HG03457 (cell line): ENCODE results near the gene CA14.
"Not testable (repeated sequence)": the region's sequence is repeated elsewhere in the genome, so short reads cannot be mapped to it uniquely, and the experiment has no call there.

ENCODE experiments used
- ATAC-seq: cut with Tn5 transposase; IDR thresholded peaks from one replicate; pipeline ENCODE4 v1.9.1; 2021; ENCODE audit warnings: moderate number of reproducible peaks; ENCODE audit not compliant: unreplicated experiment

Gene CA14

DNA sequence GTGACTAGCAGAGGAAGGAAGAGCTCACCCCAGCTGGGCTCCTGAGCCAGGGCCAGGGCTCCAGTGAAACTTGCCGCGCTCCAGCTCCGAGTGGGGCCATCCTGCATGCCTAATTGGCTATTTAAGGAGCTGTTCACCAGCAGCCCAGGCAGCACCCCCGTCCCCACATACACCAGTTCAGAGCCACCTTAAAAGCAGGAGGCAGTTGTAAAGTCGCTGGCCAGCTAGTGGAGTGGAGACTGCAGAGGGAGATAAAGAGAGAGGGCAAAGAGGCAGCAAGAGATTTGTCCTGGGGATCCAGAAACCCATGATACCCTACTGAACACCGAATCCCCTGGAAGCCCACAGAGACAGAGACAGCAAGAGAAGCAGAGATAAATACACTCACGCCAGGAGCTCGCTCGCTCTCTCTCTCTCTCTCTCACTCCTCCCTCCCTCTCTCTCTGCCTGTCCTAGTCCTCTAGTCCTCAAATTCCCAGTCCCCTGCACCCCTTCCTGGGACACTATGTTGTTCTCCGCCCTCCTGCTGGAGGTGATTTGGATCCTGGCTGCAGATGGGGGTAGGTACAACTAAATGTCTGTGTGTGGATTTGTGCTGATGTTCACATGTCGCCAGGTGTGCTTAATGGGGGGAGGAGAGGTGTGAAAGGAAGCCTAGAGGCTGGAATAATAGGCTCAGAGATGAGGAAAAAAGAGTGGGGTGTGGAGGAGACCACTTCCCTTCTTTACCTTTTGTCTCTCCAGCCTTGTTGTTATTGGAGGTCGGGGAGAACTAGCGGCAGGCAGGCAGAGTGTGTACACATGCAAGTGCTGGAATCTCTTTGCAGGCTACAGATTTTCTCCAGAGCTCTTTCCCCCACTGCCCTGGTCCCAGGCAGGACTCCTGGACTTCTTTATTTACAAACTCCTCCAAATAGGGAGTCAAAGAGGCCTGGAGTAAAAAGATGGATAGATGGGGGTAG, at the start of gene CA14:
TSS of gene CA14 (plus strand) at position 151 of the 962 bp plus-strand sequence. CDS start at position 506, 355 bp downstream.
- no peak for ATAC-seq

DNA sequence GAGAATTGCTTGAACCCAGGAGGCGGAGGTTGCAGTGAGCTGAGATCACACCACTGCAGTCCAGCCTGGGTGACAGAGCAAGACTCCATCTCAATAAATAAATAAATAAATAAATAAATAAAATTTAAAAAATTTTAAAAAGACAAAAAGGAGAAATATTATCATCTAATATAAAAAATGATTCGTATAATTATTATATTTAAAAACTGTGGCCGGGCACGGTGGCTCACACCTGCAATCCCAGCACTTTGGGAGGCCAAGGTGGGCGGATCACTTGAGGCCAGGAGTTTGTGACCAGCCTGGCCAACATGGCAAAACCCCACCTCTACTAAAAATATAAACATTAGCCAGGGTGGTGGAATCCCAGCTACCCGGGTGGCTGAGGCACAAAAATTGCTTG, 49.1 kb upstream of the CA14 start:
- ATAC-seq = not testable (repeated sequence)

DNA sequence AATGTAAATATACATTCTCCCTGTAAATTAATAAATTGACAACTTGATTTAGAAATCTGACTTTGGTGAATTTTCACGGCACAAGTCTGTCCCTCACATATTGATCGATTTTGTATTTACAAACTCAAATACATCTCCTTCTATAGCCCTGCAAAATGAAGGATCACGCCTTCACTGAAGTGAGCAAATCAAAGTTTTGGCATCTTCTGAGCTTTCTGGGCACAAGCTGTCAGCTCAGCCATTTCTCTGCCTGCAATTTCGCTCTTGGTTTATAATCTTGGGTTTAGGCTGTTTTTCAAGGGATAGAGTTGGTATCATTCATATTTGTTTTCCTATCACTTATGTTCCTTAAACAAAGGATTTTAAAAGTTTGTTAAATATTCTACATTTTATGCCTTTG, 47.5 kb upstream of the CA14 start:
- no peak for ATAC-seq

DNA sequence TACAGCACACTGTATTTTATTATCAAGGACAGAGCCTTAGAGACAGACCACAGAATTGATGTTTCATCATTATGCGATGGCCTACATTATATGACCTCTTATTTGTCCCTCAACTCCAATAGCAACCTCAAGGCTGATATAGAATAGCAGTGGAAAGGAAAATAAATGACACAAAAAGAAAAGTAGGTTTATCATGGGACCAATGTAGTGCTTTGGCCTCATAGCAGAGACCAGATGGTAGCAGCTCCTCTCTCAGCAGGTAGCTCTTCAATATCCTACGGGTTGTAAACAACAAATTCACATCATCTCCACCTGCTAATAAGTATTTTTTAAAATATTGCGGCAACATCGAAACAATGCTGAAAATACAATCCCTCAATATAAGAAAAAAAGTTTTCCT, 46.9 kb upstream of the CA14 start:
- no peak for ATAC-seq

DNA sequence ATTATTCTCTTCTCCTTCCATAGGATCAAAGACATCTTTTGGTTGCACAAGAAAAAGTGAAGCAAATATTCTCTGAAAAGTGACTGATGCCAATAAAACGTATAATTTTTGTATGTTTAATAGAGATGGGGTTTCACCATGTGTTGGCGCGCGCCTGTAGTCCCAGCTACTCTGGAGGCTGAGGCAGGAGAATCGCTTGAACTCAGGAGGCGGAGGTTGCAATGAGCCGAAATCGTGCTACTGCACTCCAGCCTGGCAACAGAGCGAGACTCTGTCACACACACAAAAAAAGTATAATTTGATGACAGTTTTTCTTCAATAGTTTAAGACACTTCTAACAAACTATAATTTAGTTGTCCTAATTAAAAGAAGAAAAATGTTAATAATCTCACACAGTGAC, 45.5 kb upstream of the CA14 start:
- no peak for ATAC-seq

DNA sequence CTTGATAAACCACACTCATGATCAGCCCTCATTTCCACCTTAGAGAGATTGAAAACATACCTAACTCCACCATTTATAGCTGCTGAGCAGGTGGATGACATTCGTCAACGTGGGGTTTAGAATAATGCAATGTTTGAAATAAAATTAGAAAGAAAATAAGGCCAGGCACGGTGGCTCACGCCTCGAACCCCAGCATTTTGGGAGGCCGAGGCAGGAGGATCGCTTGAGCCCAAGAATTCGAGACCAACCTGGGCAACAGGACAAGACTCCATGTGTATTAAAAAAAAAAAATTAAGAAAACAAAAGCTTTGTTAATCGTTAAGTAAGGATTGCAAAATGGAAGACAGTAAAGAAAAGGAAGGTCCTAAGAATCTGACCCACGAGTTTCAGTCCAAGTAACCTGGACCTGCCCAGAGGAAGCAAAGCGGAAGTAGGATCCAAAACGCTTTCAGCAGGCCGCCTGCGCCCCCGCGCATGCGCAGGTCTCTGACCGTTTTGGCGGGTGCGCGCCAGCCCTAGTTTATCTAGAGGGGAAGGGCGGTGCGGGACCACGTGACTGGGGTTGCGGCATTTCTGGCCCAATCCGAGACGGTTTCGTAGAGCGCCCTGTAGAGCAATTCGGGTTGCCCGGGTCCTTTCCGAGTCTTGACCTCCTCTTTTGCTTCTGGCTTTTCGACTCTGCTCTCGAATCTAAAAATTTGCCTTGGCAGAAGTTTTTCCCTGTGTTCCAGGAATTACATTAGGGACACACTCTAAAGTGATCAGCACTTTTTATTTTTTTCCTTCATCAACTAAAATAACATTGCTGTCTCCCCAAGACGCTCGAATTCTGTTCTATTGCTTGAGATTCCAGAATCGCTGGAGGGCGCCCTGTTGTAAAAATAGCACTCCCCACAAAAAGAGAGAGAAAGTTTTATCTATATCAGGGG, 44.1 kb upstream of the CA14 start:
- ATAC-seq = peak; percentile 68

DNA sequence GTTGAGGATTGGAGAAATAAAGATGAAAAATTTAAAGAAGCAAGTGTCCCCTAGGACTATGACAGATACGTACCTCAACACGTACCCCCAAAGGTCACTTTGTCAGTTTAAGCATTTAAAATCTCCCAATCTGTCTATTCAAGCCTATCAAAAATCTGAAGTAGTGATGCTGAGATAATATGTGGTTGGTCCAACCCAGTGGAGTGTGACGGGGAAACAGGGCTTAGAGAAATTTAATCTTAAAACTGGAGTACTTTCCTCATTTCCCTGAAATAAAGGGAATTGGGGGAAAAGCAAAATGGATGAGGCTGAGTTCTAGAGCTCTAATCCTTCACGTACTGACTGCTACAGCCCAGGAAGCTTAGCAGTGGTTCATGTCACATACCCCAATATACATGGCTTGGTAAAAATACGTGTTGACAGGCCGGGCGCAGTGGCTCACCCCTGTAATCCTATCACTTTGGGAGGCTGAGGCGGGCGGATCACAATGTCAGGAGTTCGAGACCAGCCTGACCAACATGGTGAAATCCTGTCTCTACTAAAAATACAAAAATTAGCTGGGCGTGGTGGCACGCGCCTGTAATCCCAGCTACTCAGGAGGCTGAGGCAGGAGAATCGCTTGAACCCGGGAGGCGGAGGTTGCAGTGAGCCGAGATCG, 43.3 kb upstream of the CA14 start:
- ATAC-seq = not testable (repeated sequence)

DNA sequence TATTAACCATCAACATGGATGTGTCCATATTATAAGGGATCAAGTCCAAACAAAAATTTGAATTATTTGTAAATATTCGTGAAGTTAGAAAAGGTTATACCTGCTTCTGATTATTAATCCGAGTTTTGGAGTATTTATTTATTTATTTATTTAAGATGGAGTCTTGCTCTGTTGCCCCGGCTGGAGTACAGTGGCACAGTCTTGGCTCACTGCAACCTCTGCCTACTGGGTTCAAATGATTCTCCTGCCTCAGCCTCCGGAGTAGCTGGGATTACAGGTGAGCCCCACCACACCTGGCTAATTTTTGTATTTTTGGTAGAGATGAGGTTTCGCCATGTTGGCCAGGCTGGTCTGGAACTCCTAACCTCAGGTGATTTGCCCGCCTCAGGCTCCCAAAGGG, 41.7 kb upstream of the CA14 start:
- ATAC-seq = not testable (repeated sequence)

DNA sequence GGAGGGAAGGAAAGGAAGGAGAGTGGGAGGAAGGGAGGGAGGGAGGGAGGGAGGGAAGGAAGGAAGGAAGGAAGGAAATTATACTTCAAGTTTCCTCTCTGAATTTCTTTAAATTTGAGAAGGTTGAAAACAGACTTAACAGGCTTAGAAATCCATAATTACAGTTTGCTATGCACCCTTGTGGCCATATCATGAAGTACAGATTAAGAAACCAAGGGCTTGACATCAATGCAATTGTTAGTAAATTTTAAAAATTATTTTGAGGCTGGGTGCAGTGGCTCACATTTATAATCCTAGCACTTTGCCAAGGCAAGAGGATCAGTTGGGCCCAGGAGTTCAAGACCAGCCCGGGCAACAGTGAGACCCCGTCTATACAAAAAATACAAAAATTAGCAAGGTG, 36.0 kb upstream of the CA14 start:
- ATAC-seq = no peak

DNA sequence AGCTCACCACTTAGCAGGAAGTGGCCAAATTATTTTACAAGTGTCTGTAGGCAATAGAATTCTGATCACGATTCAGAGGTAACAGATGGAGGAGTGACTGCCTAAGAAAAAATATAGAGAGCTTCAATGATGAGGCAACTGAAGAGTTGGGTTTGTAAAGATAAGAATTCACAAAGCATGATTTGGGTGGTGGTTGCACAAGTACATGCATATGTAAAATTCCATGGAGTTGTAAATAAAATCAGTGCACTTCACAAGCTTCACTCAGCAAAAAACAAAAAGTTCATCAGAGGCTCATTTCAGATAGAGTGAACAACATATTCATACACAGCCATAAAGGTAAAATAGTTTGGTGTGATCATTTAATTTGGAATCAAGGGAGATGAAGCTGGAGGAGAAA, 32.6 kb upstream of the CA14 start:
- ATAC-seq = no peak

DNA sequence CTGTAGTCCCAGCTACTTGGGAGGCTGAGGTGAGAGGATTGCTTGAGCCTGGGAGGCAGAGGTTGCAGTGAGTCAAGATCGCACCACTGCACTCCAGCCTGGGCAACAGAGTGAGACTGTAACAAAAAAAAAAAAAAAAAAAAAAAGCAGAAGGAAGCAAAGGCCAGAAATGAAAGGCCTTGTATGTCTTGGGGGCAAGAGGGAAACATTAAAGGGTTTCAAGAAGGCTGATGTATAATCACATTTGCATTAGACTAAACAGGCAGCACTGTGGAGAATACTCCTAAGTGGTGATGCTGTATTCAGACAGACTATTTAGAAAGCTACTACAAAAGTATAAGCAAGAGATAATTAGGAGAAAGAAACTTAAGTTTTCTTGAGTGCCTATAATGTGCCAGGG, 32.0 kb upstream of the CA14 start:
- ATAC-seq = no peak

DNA sequence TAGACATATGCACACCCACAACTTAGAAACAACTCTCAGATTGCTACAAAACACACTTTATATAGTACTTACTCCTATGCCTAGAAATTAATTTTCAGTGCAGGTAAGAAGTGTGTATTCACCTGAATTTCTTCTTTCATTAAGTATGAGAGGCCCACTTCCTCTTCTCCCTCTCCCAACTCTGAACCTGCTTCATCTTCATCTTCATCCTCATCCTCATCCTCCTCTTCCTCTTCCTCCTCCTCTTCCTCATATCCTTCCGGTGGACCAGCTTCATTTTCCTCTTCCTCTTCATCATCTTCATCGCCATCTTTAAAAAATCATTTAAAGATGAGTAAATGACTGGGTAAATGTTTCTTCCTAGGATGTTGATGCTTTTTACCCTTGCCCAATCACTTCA, 31.1 kb upstream of the CA14 start:
- ATAC-seq = no peak

DNA sequence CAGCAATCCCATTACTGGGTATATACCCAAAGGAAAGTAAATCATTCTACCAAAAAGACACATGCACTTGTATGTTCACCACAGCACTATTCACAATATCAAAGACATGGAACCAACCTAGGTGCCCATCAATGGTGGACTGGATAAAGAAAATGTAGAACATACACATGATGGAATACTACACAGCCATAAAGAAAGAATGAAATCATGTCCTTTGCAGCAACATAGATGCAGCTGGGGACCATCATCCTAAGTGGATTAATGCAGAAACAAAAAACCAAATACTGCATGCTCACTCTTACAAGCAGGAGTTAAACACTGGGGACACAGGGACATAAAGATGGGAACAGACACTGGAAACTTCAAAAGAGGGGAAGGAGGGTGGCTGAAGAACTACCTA, 30.3 kb upstream of the CA14 start:
- ATAC-seq = no peak

DNA sequence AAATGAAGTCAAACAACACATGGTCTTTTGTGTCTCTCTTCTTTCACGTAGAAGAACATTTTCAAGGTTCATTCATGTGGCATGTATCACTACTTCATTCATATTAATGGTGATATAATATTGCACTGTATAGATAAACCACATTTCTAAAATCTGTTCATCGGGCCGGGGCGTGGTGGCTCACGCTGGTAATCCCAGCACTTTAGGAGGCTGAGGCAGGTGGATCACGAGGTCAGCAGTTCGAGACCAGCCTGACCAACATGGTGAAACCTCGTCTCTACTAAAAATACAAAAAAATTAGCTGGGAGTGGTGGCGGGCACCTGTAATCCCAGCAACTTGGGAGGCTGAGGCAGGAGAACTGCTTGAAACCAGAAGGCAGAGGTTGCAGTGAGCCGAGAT, 29.3 kb upstream of the CA14 start:
- ATAC-seq = not testable (repeated sequence)

DNA sequence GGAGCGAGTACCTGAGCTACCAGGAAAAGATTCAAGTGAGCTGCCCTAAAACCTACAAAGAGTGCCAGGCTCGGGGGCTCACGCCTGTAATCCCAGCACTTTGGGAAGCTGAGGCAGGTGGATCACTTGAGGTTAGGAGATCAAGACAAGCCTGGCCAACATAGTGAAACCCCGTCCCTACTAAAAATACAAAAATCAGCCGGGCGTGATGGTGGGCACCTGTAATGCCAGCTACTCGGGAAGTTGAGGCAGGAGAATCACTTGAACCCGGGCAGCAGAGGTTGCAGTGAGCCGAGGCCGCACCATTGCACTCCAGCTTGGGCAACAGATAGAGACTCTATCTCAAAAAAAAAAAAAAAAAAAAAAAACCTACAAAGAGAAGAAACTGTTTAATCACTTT, 24.7 kb upstream of the CA14 start:
- not testable (repeated sequence) for ATAC-seq

DNA sequence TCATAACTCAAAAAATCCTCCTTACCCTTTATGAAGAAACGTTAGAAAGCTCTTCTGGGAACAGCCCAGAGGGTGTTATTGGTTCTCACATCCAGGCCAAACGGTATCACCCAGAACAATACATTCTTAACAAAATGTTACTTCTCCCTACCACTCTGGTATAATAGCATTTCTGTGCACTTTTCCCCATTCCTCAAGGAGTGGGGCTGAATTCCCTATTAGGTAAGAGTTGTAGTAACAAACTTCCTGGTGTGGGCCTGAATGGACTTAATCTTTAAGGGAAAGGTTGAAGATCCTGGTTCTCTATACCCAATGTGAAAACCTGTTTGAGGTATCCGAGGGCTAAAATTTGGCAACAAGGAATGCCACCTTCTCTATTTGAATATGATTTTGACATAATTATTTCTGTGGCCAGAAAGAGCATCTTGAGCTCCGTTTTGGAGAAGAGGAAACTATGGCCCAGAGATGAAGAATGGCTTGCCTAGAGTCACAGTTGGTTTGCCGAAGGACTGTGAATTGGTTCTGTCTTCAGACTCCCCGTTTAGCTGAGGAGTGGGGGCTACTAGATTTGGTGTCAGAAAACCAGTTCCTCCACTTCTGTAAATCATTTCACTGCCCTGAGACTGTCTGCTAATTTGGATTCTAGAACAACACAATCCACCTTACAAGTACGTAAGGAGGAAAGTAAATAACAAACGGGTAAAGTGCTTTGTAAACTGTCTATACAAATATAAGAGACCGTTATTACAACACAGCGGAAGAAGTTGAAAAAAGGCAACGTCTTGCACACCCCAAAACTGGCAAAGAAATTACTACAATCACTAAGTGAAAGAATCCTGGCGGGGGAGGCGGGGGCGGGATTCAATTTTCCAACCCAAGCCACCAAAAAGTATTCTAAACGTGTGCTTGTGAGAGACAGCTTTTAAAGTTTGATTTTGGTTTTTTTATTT, 23.9 kb upstream of the CA14 start:
- ATAC-seq = no peak

DNA sequence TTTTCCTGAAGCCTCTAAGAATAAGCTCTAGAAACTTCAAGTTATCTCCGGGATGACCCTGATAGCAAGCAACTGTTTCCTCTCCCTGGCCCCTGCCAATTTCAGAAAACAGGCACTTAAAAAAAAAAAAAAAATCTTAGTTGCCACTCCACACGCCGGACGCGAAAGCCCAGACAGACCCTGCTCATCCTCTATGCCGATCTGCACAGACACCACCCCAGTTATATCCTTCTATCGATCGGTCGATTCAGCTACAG, 23.3 kb upstream of the CA14 start:
- ATAC-seq = no peak

DNA sequence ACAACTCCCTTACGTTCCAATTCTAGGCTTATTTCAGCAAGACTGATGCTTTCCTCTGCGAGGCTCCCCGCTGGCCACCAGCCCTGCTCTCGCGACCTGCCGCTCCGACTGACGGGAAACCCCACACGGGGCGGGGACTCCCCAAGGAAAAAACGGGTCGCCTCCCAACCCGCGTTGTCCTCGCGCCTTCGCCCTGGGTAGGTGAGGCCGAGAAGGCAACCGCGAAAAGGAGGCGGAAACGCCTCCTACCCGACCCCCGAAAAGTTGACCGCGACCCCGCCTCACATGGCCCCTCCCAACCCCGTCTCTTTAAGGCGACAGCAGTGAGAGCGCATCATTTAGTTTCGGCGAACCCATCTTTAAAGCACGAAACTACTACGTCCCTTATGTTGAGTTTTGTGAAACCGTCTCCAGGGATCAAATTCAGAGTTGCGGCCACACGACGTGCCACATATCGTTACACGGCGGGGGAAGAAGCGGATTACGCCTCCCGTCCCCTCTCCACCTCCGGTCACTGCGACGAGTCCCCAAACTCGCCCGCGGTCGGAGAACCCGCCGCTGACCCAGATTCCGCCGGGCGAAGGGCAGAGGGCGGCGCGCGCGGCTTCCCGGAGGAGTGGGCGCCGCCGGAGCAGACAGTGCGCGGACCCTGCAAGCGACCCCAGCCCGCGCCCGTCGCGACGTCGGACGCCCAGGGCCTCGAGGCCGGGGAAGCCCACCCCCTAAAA, 22.8 kb upstream of the CA14 start:
- ATAC-seq = peak; percentile 33

DNA sequence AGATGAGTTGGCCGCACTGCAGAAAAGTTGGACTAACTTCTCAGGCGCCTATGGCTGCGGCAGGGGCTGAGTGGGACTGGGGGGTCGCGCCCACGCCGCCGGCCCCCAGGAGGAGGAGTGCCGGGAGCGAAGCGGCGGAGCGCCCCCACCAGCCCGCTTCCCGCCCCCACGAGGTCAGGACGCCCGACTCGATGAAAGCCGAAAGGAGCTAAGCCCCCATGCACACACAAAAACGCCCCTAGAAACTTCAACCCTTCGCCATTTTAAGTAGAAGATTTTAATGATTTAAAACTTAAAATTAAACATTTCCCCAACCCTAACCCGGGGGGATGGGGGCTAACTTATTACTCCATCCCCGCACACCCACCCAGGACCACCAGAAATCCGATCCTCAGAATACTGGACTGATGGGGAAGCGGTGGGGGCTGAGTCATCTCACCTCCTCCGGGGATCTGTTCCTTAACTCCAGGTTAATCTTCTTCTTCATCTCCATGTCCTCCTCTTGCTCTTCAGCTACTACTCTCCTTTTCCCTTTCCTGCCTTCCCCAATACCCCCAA, 22.2 kb upstream of the CA14 start:
- no peak for ATAC-seq
